Esophagus squamous epithelium (tissue), 4 donors: ENCODE results near the gene KLK15.
"Not testable (repeated sequence)": the region's sequence is repeated elsewhere in the genome, so short reads cannot be mapped to it uniquely, and the experiment has no call there.

Experiments
- POLR2A ChIP-seq, 4 donors: fragments of 450-650 bp; IDR thresholded peaks; one replicate each; pipeline ENCODE4 v1.6.1; 2017; ENCODE audit warnings: antibody characterized with exemption in 4 of 4, mild to moderate bottlenecking in 4 of 4, moderate library complexity in 3 of 4
- TF ChIP-seq, protein P1 (sequence below), 6 experiments: fragments of 450-650 bp in 4 of 6; fragments of 200-600 bp in 2 of 6; sonication (generic) in 2 of 6; IDR thresholded peaks; one replicate each; pipeline ENCODE4 v1.5.1; 2016 to 2019; ENCODE audit warnings: antibody characterized with exemption in 6 of 6, mild to moderate bottlenecking in 4 of 6, moderate library complexity in 4 of 6

DNA sequence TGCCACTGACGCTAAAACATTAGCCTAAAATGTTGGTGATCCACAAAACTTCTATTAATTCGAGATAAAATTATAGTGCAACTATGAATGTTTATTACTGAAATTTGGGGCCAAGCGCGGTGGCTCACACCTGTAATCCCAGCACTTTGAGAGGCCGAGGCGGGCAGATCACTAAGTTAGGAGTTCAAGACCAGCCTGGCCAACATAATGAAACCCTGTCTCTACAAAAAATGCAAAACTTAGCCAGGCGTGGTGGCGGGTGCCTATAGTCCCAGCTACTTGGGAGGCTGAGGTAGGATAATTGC lies 49.6 kb downstream of the KLK15 start:
- TF ChIP-seq POLR2A (IDR thresholded peaks at IDR 0.05), result not testable (repeated sequence)
- TF ChIP-seq, protein P1, sequence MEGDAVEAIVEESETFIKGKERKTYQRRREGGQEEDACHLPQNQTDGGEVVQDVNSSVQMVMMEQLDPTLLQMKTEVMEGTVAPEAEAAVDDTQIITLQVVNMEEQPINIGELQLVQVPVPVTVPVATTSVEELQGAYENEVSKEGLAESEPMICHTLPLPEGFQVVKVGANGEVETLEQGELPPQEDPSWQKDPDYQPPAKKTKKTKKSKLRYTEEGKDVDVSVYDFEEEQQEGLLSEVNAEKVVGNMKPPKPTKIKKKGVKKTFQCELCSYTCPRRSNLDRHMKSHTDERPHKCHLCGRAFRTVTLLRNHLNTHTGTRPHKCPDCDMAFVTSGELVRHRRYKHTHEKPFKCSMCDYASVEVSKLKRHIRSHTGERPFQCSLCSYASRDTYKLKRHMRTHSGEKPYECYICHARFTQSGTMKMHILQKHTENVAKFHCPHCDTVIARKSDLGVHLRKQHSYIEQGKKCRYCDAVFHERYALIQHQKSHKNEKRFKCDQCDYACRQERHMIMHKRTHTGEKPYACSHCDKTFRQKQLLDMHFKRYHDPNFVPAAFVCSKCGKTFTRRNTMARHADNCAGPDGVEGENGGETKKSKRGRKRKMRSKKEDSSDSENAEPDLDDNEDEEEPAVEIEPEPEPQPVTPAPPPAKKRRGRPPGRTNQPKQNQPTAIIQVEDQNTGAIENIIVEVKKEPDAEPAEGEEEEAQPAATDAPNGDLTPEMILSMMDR (IDR thresholded peaks at IDR 0.05), result not testable (repeated sequence)
